ENCODE results near the gene MICALL1. TPM values are rescaled to one million over a fixed set of nuclear protein-coding genes. Genes with fewer than 3 reads are reported as not detected.
A peak's percentile ranks its signal among the peaks of the same experiment; 100 is the strongest.

Gene MICALL1, protein sequence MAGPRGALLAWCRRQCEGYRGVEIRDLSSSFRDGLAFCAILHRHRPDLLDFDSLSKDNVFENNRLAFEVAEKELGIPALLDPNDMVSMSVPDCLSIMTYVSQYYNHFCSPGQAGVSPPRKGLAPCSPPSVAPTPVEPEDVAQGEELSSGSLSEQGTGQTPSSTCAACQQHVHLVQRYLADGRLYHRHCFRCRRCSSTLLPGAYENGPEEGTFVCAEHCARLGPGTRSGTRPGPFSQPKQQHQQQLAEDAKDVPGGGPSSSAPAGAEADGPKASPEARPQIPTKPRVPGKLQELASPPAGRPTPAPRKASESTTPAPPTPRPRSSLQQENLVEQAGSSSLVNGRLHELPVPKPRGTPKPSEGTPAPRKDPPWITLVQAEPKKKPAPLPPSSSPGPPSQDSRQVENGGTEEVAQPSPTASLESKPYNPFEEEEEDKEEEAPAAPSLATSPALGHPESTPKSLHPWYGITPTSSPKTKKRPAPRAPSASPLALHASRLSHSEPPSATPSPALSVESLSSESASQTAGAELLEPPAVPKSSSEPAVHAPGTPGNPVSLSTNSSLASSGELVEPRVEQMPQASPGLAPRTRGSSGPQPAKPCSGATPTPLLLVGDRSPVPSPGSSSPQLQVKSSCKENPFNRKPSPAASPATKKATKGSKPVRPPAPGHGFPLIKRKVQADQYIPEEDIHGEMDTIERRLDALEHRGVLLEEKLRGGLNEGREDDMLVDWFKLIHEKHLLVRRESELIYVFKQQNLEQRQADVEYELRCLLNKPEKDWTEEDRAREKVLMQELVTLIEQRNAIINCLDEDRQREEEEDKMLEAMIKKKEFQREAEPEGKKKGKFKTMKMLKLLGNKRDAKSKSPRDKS
- total RNA-seq (10 to 100 TPM; 16.5 to 22.3 (median 19.3) TPM), polyA plus RNA-seq (10 to 100 TPM in 1 of 2 donors, 1 to 10 TPM in 1; 8.8 to 19.5 TPM)

- peak within 1 kb of the TSS; percentile 36 to 73 (median 65) for H3K4me3 ChIP-seq
- 6 to 10% methylated on average over 53 to 90 of the region's 90 CpGs for WGBS, 2 donors
- H3K4me1 ChIP-seq, result no peaks in the 10 kb centered on the region
- H3K36me3 ChIP-seq, result no peaks in the 10 kb centered on the region
- H3K27ac ChIP-seq, result peak within 1 kb of the TSS; percentile 1 to 72 (median 64)
- peak; percentile 89 to 95 (median 92) for ATAC-seq
- H3K27me3 ChIP-seq, result no peaks in the 10 kb centered on the region
- no peaks in the 10 kb centered on the region for H3K9me3 ChIP-seq
- TF ChIP-seq, protein P1, sequence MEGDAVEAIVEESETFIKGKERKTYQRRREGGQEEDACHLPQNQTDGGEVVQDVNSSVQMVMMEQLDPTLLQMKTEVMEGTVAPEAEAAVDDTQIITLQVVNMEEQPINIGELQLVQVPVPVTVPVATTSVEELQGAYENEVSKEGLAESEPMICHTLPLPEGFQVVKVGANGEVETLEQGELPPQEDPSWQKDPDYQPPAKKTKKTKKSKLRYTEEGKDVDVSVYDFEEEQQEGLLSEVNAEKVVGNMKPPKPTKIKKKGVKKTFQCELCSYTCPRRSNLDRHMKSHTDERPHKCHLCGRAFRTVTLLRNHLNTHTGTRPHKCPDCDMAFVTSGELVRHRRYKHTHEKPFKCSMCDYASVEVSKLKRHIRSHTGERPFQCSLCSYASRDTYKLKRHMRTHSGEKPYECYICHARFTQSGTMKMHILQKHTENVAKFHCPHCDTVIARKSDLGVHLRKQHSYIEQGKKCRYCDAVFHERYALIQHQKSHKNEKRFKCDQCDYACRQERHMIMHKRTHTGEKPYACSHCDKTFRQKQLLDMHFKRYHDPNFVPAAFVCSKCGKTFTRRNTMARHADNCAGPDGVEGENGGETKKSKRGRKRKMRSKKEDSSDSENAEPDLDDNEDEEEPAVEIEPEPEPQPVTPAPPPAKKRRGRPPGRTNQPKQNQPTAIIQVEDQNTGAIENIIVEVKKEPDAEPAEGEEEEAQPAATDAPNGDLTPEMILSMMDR (IDR thresholded peaks at IDR 0.05), result peak in 1 of 4 donors; percentile 9
- DNase-seq, result peak; percentile 74 to 92 (median 81)
- no peak for FAIRE-seq
- intact Hi-C loops (cut with DNase I), result no loop called here
Observed at GRCh38 chr22:37905534-37906363, at the start of gene MICALL1. Gene MICALL1 (plus strand): TSS chr22:37906297. CDS start chr22:37906423, 126 bp downstream.

- peak in 3 of 6 donors; percentile 56 to 75 (median 70) for DNase-seq
- H3K9me3 ChIP-seq, result no peaks in the 10 kb centered on the region
- no peaks in the 10 kb centered on the region for H3K27me3 ChIP-seq
- no peak overlapping the region for H3K4me3 ChIP-seq
- peak overlapping the region in 2 of 4 donors; percentile 75 to 77 for H3K27ac ChIP-seq
- ATAC-seq, result peak; percentile 60 to 78 (median 74)
- FAIRE-seq, result no peak
- peaks cover 0 to 34% (median 33%) of the 10 kb centered on the region in 3 donors for H3K36me3 ChIP-seq
- peaks cover 13 to 56% (median 40%) of the 10 kb centered on the region in 3 donors for H3K4me1 ChIP-seq
- 26 to 30% methylated on average over 7 of the region's 7 CpGs for WGBS, 2 donors
- intact Hi-C loops (cut with DNase I), result loop anchor here in 2 of 3 donors (5.0 kb wide), 1 partner anchor 44 kb away; no protein-coding TSS in a partner anchor
- TF ChIP-seq, protein P1 (IDR thresholded peaks at IDR 0.05), result no peak
Observed at GRCh38 chr22:37860796-37861421, 45.2 kb upstream of the MICALL1 start.

GRCh38 chr22:37862570-37863325 lies 43.3 kb upstream of the MICALL1 start:
- TF ChIP-seq, protein P1 (IDR thresholded peaks at IDR 0.05), result no peak
- no peak for FAIRE-seq
- DNase-seq, result no peak
- Histone ChIP-seq H3K27me3 (no peaks in the 10 kb centered on the region), H3K36me3 (peaks cover 0 to 35% (median 32%) of the 10 kb centered on the region in 3 donors), H3K9me3 (no peaks in the 10 kb centered on the region), H3K4me3 (no peak overlapping the region), H3K4me1 (peaks cover 10 to 51% (median 40%) of the 10 kb centered on the region in 3 donors), H3K27ac (peak overlapping the region in 2 of 4 donors; percentile 69 to 77)
- ATAC-seq, result peak; percentile 34 to 43 (median 38)
- intact Hi-C loops (cut with DNase I), result loop anchor here in 2 of 3 donors (5.0 kb wide), 1 partner anchor 45 kb away; no protein-coding TSS in a partner anchor
- 38 to 41% methylated on average over 7 of the region's 7 CpGs for WGBS, 2 donors
